Measurements from ENCODE around the gene TRAF3.
"Not testable (repeated sequence)": the region's sequence is repeated elsewhere in the genome, so short reads cannot be mapped to it uniquely, and the experiment has no call there.

The TRAF3 gene

DNA sequence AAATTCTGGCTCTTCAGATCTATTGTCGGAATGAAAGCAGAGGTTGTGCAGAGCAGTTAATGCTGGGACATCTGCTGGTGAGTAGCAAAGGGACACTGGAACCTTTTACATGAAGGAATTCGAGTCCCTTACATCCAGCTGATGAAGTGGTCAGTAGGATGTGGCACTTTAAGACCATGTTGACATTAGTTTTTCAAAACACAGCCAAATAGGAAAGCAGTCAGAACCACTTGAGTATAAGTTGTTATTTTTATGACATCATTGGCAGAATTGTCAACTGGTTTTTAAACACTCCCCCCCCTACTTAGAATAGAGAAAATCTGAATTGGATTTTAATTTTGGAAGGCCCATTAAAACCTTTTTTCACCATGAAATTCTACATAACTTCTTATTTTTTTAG is 98.4 kb downstream of the TRAF3 start:
- Histone ChIP-seq H3K9ac (no peak overlapping the region), H4K20me1 (ENCODE audit: insufficient read depth) (no peaks in the 10 kb centered on the region), H3K27me3 (ENCODE audit: insufficient read depth, low read depth) (no peaks in the 10 kb centered on the region), H3K4me1 (ENCODE audit: low read depth, poor library complexity, severe bottlenecking) (peaks cover 13% of the 10 kb centered on the region), H3K4me2 (no peak overlapping the region), H3K4me3 (IDR thresholded peaks at IDR 0.05; ENCODE audit: insufficient read depth, low read depth, low read length) (no peak overlapping the region), H3K79me2 (ENCODE audit: insufficient read depth, low read depth) (no peaks in the 10 kb centered on the region), H3K27ac (no peak overlapping the region), H3K36me3 (ENCODE audit: insufficient read depth) (no peaks in the 10 kb centered on the region), H2AFZ (ENCODE audit: low read depth) (no peak overlapping the region)
- TF ChIP-seq, protein P1, sequence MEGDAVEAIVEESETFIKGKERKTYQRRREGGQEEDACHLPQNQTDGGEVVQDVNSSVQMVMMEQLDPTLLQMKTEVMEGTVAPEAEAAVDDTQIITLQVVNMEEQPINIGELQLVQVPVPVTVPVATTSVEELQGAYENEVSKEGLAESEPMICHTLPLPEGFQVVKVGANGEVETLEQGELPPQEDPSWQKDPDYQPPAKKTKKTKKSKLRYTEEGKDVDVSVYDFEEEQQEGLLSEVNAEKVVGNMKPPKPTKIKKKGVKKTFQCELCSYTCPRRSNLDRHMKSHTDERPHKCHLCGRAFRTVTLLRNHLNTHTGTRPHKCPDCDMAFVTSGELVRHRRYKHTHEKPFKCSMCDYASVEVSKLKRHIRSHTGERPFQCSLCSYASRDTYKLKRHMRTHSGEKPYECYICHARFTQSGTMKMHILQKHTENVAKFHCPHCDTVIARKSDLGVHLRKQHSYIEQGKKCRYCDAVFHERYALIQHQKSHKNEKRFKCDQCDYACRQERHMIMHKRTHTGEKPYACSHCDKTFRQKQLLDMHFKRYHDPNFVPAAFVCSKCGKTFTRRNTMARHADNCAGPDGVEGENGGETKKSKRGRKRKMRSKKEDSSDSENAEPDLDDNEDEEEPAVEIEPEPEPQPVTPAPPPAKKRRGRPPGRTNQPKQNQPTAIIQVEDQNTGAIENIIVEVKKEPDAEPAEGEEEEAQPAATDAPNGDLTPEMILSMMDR (conservative IDR thresholded peaks at IDR 0.05; ENCODE audit: low read depth, low read length) = no peak

DNA sequence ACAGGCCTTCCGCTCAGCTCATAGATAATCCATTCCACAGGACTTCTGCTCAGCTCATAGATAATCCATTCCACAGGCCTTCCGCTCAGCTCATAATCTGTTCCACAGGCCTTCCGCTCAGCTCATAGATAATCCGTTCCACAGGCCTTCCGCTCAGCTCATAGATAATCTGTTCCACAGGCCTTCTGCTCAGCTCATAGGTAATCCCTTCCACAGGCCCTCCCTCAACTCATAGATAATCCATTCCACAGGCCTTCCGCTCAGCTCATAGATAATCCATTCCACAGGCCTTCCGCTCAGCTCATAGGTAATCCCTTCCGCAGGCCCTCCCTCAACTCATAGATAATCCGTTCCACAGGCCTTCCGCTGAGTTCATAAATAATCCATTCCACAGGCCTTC is 100.3 kb downstream of the TRAF3 start:
- not testable (repeated sequence) for H3K27me3 ChIP-seq (ENCODE audit: insufficient read depth, low read depth); H2AFZ ChIP-seq (ENCODE audit: low read depth); H3K9ac ChIP-seq; H3K79me2 ChIP-seq (ENCODE audit: insufficient read depth, low read depth); H3K4me1 ChIP-seq (ENCODE audit: low read depth, poor library complexity, severe bottlenecking); H3K4me3 ChIP-seq (IDR thresholded peaks at IDR 0.05; ENCODE audit: insufficient read depth, low read depth, low read length); H3K4me2 ChIP-seq; H4K20me1 ChIP-seq (ENCODE audit: insufficient read depth); H3K27ac ChIP-seq; H3K36me3 ChIP-seq (ENCODE audit: insufficient read depth)

DNA sequence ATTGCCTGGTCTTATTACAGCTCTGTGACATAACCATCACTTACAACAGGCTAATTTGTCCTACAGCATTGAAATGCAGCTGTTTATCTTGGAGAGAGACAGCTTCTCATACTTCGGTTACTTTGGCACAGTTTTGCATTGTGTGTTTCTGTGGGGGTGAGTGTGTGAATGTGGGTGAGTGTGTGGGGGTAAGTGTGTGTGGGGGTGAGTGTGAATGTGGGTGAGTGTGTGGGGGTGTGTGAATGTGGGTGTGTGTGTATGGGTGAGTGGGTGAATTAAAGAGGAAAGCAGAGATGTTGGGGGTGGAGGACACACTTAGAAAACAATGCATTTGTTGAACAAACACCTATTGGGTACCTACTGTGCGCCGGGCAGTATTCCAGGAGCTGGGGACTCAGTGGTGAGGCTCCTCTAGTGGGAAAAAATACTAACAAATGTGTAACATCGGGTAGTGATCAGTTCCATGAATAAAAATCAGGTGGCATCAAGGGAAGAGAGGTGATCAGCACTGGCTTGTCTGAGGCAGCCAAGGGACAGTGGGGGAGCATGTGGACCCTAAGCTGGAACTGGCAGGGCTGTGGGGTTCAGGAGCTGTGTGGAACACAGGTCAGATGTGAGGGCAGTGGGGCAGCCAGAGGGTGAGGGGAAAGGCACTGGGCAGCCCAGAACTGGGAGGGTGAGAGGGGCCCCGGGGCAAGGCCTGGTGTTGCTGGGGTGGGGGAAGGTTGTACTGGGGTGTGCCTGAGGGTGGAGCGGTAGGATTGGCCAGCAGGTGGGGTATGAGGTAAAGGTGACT is 101.1 kb downstream of the TRAF3 start:
- no peaks in the 10 kb centered on the region for H3K79me2 ChIP-seq (ENCODE audit: insufficient read depth, low read depth)
- H3K27ac ChIP-seq = no peak overlapping the region
- H3K36me3 ChIP-seq (ENCODE audit: insufficient read depth) = no peaks in the 10 kb centered on the region

DNA sequence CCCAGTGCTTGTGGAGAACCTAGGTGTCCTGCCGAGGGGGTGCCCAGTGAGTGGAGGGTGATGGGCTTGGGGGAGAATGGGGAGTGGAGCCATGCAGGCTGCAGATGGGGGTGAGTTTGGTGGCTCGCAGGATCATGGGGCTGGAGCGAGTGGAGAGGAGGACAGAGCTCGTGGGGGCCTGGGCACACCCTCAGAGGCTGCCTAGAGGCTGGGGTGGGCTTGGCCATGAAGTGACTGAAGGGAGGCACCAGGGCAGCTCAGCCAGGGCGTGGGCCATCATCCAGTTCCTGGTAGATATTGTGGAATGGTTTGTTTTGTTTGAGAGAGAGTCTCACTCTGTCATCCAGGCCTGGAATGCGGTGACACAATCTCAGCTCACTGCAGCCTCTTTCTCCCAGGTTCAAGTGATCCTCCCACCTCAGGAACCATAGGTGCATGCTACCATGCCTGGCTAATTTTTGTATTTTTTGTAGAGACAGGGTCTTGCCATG is 101.8 kb downstream of the TRAF3 start:
- no peak overlapping the region for H3K4me2 ChIP-seq
- H3K4me1 ChIP-seq (ENCODE audit: low read depth, poor library complexity, severe bottlenecking) = no peaks in the 10 kb centered on the region
- no peak overlapping the region for H2AFZ ChIP-seq (ENCODE audit: low read depth)
- no peaks in the 10 kb centered on the region for H3K27me3 ChIP-seq (ENCODE audit: insufficient read depth, low read depth)
- H3K9ac ChIP-seq = no peak overlapping the region
- H3K36me3 ChIP-seq (ENCODE audit: insufficient read depth) = no peaks in the 10 kb centered on the region
- H4K20me1 ChIP-seq (ENCODE audit: insufficient read depth) = no peaks in the 10 kb centered on the region
- TF ChIP-seq, protein P1 (conservative IDR thresholded peaks at IDR 0.05; ENCODE audit: low read depth, low read length) = no peak
- no peaks in the 10 kb centered on the region for H3K79me2 ChIP-seq (ENCODE audit: insufficient read depth, low read depth)
- H3K4me3 ChIP-seq (IDR thresholded peaks at IDR 0.05; ENCODE audit: insufficient read depth, low read depth, low read length) = no peak overlapping the region
- no peak overlapping the region for H3K27ac ChIP-seq

More for the DNA sequence above, 101.1 kb downstream of the TRAF3 start:
- Histone ChIP-seq H3K4me2 (no peak overlapping the region), H3K9ac (no peak overlapping the region), H2AFZ (ENCODE audit: low read depth) (no peak overlapping the region), H4K20me1 (ENCODE audit: insufficient read depth) (no peaks in the 10 kb centered on the region), H3K27me3 (ENCODE audit: insufficient read depth, low read depth) (no peaks in the 10 kb centered on the region), H3K4me1 (ENCODE audit: low read depth, poor library complexity, severe bottlenecking) (no peaks in the 10 kb centered on the region), H3K4me3 (IDR thresholded peaks at IDR 0.05; ENCODE audit: insufficient read depth, low read depth, low read length) (no peak overlapping the region)
- TF ChIP-seq, protein P1 (conservative IDR thresholded peaks at IDR 0.05; ENCODE audit: low read depth, low read length) = no peak

DNA sequence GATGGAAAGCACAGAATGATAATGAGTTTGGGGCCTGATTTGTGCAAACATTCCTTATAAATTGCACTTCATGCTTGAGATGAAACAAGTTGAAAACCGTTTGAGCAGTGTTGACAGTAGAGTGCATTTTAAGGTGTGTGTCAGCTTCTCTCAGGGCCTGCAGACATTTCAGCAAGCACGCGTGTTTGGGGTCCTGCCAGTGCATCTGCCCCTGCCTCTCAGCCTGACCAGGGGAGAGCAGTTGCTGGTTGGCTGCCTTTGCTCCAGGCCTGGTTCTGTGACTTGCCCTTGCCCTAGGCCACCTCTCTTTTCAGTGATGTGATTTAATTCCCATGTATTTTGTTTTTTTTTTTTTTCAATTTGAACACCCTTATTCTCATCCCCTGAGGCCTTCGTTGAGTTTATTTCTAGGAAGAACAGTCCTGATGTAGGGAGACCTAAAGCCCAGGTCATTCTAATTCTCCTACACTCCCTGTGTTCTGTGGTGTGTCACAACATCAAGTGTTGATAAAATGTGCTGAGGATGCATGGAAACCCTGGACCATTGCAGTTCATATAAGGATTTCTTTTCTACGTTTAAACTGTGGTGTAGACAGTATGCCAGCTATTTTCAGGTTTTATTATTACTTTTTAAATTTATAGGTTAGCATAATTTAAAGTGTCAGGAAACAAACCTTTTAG is 105.1 kb downstream of the TRAF3 start:
- H3K27me3 ChIP-seq (ENCODE audit: insufficient read depth, low read depth) = no peaks in the 10 kb centered on the region
- H3K9ac ChIP-seq = no peak overlapping the region
- no peak overlapping the region for H3K4me3 ChIP-seq (IDR thresholded peaks at IDR 0.05; ENCODE audit: insufficient read depth, low read depth, low read length)
- no peak overlapping the region for H3K27ac ChIP-seq
- TF ChIP-seq, protein P1 (conservative IDR thresholded peaks at IDR 0.05; ENCODE audit: low read depth, low read length) = no peak
- no peak overlapping the region for H3K4me2 ChIP-seq
- no peaks in the 10 kb centered on the region for H3K4me1 ChIP-seq (ENCODE audit: low read depth, poor library complexity, severe bottlenecking)
- H4K20me1 ChIP-seq (ENCODE audit: insufficient read depth) = no peaks in the 10 kb centered on the region
- no peaks in the 10 kb centered on the region for H3K79me2 ChIP-seq (ENCODE audit: insufficient read depth, low read depth)
- H3K36me3 ChIP-seq (ENCODE audit: insufficient read depth) = no peaks in the 10 kb centered on the region
- H2AFZ ChIP-seq (ENCODE audit: low read depth) = no peak overlapping the region
